NCI-H226 (cell line): ENCODE measurements around the gene CEP78.

Experiments used
- DNase-seq: peaks from one replicate; pipeline ENCODE4 v3.0.0-alpha.2; 2015

The CEP78 gene

DNA sequence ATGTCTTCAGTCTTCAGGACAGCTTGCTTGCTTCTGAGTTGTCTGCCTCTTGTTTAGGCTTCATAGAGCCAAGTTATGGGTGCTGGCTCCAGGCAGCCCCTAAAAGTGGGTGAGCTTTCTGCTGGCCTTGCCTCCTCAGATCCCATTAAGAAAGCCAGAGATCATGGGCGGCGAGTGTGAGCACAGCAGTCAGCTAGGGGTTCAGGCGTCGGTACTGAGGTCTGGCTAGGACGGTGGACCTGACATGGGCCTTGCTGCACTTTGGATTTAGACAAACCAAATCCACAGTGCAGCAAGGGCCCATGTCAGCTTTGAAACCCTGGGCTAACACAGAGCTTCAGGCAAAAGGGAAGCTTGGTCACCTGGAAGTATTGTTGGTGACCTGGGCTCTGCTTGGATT lies 78.7 kb downstream of the CEP78 start:
- DNase-seq, result no peak

DNA sequence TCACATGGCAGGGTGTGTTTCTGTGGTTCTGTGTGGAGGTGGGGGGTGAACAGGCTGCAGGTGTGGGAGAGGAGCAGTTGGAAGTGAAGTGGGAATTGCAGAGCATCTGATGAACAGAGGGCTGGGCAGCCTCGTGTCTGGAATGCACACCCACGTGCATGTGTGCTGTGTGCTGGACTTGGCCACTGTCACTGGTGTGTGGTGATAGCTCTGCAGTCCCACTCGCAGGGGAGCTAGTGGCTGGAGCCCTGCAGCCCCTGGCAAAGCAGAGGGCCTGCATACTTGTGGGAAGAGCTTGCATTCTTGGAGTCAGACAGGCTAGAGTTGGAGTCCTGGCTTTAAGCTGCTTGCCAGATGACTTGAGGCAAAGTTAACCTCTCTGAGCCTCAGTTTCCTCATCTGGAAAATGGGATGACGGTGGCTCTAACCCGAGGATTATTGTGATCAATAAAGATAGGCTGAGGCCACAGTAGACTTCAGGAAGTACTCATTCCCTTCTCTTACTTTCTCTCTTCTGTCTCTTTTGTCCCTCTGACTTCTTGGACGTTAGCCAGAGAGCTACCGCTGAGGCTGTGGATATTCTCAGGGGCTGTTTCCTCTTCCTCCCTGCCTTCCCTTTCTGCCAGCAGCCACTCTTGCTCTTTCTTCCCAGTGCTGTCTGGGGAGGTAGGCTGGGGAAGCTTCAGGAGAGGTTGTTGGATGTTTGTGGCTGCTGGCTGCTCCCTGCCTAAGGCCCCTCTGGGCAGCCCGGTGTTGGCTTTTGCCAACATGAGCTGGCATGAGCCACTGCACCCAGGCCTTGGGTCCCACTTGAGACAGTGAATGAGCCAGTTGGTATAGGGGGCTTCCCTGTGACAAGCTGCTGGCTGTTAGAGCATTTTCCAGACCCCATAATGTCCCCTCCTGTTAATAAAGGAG lies 79.3 kb downstream of the CEP78 start:
- no peak for DNase-seq

DNA sequence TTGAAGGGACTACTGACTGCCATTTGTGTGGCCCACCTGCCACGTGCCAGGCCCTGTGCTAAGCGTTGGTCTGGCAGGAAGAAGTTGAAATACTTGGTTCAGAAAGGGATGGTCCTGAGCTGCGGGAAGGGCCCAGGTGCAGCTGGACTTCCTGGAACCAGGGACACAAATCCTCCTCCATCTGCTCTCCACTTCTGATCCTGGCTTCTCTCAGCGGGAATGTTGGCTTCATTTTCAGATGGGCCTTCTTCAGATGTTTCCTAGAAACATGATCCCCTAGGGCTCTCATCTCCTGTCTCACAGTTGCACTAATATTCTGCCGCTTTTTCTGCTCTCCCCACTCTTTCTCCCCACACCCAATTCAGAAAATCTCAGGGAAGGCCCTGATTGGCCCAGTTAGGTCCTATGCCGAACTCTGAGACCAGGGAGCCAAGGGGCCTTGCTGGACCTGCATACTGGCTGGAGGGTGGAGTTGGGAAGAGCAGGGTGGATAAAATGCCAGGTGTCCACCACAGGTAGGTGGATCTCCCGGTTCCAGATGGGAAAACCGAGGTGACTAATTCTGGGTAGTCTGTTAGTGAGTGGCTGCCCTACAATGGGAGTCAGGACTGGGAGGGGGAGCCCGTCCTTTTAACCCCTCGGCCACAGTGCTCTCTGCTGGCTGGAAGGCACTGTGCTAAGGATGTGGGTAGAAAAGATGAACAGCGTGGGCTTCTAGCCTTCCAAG lies 80.5 kb downstream of the CEP78 start:
- no peak for DNase-seq

DNA sequence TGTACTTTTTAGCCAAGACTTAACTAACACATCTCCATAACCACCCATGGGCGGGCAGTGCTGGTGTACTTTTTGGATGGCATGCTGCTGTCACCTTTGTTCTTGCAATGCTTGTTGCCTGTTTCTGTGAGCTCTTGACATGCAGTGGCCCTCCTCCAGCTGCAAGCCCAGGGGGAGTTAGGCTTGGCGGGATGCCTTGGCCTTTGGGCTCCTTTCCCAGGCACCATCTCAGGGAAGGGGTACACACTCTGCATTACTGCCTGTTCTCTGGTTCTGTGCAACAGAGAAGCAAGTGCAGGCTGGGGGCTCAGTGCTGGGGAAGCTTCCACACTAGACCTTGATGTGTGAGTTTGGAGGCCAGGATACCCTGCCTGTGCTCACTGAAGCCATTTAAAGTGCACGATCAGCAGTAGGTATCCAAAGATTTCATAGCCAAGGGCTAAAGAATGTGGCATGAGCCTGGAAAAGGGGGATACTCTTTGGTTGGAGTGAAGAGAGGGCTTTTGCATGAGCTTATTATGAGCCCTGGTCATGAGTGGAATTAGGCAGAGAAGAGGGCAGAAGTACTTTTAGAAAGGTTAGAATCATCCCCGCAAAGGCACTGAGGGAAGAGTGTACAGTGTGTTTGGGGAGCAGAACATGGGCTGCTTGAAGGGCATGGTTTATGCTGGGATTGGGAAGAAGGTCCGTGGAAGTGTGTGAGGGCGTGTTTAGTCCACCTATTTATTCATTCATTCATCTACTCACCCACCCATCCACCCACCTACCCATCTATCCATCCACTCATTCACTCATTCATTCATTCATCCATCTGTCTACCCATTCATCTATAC lies 83.5 kb downstream of the CEP78 start:
- DNase-seq, result no peak

DNA sequence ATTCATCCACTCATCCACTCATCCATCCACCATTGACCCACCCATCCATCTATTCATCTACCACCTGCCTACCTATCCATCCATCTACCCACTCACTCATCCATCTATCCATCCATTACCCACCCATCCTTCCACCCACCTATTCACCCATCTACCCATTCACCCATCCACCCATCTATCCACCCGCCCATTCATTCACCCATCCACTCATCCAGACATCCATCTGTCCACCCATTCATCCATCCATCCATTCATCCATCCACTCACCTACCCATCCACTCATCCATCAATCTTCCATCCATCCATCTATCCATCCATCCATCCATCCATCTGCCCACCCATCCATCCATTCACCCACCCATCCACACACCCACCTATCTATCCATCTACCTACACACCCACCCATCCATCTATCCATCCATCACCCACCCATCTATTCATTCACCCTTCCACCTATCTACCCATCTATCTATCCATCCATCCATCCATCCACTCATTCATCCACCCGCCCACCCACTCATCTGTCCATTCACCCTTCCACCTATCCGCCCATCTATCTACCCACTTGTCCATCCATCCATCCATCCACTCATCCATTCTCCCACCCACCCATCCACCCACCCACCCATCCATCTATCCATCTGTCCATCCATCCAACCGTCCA lies 84.3 kb downstream of the CEP78 start:
- no peak for DNase-seq

DNA sequence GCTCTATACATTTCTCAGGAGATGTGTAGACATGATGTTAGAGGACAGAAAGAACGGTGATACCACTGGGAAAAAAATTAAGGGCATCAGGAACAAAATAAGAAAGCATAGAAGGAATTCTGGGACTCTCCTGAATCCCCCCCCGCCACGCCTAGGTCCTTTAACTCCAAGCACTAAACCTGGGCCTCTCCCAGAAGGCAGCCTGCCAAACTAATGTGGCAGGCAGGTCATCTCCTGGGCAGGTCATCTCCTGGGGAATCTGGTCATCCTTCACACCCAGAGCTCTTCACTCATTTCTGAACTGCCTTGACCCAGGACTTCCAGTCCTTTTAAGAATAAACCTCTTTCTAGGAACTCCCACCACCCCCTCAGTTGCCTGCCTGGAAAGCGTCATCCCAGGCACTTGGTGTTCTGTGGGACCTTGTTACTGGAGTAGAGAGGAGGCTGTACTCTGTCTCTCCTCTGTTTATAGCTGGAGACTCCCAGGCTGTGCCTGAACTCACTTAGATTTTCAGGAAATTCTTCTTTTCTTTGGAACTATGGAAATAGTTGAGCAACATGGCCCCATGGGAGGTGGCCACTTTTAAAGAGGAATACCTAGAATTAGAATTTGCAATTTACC lies 85.1 kb downstream of the CEP78 start:
- DNase-seq, result no peak

DNA sequence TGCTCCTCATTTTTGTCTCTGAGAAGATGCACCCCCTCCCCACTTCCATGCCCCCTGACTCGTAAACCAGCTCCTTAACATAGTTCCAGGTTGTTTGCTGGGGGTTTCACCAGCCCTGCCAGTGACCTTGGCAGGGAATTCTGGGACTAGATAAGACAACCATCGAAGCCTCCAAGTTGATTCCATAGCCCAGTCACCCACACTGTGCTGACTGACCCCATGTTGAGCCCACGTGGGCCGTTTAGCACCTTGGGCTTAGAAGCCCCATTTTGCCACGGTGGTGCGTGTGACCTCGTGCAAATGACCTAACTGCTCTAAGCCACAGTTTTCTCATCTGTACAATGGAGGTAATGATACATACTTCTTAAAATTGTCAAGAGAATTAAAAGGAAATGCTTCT lies 85.6 kb downstream of the CEP78 start:
- no peak for DNase-seq

DNA sequence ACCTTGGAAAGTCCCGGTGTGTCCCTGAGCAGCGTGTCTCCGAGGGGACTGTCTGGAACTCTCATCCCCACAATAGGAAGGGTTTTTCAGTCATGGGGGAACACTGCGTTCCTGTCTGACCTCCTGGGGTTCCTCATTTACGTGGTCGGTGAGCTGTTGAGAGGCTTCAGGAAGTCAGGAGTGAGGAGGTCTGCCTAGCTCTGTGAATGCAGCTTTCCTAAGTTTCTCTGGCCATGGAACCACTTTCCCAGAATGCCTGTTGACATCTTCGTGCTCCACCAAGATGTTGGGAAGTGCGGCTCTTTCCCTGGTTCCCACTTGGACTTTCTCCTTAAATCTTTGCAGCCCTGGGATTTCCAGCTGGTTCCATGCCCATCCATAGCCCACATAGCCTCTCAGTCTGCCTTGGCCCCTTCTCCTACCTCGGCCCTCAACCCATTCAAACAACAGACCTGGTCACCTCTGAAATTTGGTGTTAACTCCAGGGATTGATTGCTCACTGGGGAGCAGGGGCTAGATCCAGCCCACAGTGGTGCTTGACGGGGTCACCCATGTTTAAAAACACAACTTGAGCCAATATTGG lies 88.3 kb downstream of the CEP78 start:
- no peak for DNase-seq

DNA sequence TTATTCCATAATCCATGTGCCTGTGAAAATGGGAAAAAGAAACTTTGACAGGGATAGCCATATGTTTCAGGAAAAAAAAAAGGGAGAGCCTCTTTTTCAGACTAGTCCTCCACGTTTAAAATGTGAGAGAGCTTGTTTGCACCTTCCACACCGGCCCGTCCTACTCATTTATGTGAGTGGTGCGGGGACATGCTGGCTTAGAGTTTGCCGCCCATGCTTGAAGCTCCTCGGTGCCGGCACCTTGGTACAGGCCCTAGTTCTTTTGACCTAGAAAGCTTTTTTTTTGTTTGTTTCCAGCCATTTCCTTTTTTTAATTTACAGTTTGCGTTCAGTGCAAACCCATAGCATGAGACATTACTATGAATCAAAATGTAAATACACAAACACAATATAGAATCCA lies 88.8 kb downstream of the CEP78 start:
- no peak for DNase-seq

DNA sequence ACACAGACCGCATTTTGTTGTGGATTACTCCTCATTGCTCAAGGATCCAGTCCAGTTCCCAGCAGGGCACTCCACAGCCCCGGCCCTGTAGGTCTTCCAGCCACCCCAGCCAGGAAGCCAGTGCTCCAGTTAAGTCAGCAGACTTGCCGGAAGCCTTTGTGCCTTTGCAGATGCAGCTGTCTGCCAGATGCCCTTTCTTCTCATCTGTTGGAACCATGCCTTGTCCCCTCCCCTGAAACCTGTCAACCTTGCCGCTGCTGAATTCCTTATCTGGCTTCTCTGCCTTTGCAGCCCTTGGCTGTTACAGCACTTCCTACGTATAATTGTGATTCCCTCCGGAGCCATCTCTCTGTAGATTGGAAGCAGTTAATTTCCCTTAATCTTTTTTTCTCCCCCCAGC lies 89.5 kb downstream of the CEP78 start:
- no peak for DNase-seq

DNA sequence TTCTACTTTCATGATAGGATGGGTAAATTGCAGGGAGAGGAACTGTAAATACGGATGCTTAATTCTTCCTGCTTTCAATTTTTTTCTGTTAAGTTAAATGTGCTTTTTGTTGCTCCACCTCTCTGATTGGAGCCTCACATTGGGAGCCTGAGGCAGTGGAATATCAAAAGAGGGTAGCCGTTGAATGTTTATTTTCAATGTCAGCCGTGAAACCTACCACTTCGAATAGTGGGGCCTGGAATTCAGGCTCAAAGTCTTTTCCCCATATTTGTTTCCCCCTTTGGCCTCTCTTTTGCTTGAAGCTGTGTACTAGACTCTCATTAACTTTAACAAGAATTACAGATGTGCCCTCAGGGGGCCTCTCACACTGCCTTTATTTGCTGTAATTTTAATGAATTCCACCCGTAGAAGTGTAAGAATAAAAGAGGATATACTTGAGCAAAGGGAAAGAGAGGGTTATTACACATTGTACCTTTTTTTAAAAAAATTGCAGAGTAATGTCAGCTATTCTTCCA lies 90.0 kb downstream of the CEP78 start:
- DNase-seq, result no peak

DNA sequence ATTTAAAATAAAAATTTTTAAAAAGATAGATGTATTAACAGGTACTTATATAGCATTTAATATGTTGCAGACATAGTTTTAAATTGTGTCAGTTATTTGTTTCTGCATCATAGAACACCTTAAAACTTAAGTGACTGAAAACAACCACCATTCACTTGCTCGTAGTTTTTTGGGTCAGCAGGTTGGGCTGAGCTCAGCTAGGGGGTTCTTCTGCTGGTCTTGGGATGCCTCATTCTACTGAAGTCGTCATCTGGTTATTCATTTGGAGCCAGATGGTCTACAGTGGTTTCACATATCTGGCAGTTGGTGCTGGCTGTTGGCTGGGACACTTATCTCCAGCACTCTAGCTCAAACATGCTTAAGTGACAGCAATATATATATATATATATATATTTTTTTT lies 90.7 kb downstream of the CEP78 start:
- no peak for DNase-seq
